Neuronal stem cell (in vitro differentiated cells): ENCODE data around the gene ARHGAP22.

Source experiments
- DNase-seq: peaks from one replicate; pipeline ENCODE4 v3.0.0-alpha.2; 2013; ENCODE audit warnings: low spot score
- H2AFZ ChIP-seq: one replicate; pipeline ENCODE4 v1.6.1; 2013; ENCODE audit warnings: mild to moderate bottlenecking, low read length, inconsistent platforms
- H2AK5ac ChIP-seq: 2 replicates; pipeline ENCODE4 v1.6.1; 2013; ENCODE audit warnings: low read depth, mild to moderate bottlenecking, inconsistent platforms, low read length, moderate library complexity, mixed read lengths
- H2BK120ac ChIP-seq: 2 replicates; pipeline ENCODE4 v1.6.1; 2013; ENCODE audit warnings: low read depth, mild to moderate bottlenecking, inconsistent platforms, low read length, moderate library complexity, mixed read lengths
- H2BK12ac ChIP-seq: one replicate; pipeline ENCODE4 v1.6.1; 2013; ENCODE audit warnings: low read length, inconsistent platforms
- H2BK15ac ChIP-seq: 2 replicates; pipeline ENCODE4 v1.6.1; 2013; ENCODE audit warnings: mild to moderate bottlenecking, low read length, inconsistent platforms, mixed read lengths
- H2BK5ac ChIP-seq: one replicate; pipeline ENCODE4 v1.6.1; 2013; ENCODE audit warnings: inconsistent platforms, mild to moderate bottlenecking, low read length, moderate library complexity
- H3K14ac ChIP-seq: one replicate; pipeline ENCODE4 v1.6.1; 2013; ENCODE audit warnings: low read length, inconsistent platforms
- H3K18ac ChIP-seq: 2 replicates; pipeline ENCODE4 v1.6.1; 2013; ENCODE audit warnings: low read length, inconsistent platforms
- H3K23ac ChIP-seq: 2 replicates; pipeline ENCODE4 v1.6.1; 2013; ENCODE audit warnings: low read depth, mild to moderate bottlenecking, mixed read lengths, low read length, inconsistent platforms; ENCODE audit not compliant: poor library complexity
- H3K27ac ChIP-seq: replicated peaks from 3 replicates; pipeline ENCODE4 v1.5.1; 2013; ENCODE audit warnings: low read length, inconsistent platforms
- H3K27me3 ChIP-seq, 3 experiments: 2 replicates each; pipeline ENCODE4 v1.6.1; 2013; ENCODE audit warnings: low read length in 3 of 3, mild to moderate bottlenecking in 2 of 3, inconsistent platforms in 1 of 3, low read depth in 1 of 3, mixed read lengths in 1 of 3, moderate library complexity in 1 of 3; ENCODE audit not compliant: control insufficient read depth in 3 of 3, insufficient read depth in 3 of 3
- H3K36me3 ChIP-seq, 2 donors: replicated peaks in 1 of 2; 2 replicates each; pipeline ENCODE4 v1.6.1; 2013; ENCODE audit warnings: low read length in 2 of 2; ENCODE audit not compliant: control insufficient read depth in 2 of 2, insufficient read depth in 2 of 2
- H3K4ac ChIP-seq: 2 replicates; pipeline ENCODE4 v1.6.1; 2013; ENCODE audit warnings: inconsistent platforms, mild to moderate bottlenecking, low read length, moderate library complexity
- H3K4me1 ChIP-seq, 2 donors: 1 replicate in 1 of 2; 2 replicates in 1 of 2; pipeline ENCODE4 v1.6.1; 2013; ENCODE audit warnings: low read length in 2 of 2, low read depth in 1 of 2; ENCODE audit not compliant: control insufficient read depth in 2 of 2, insufficient read depth in 1 of 2
- H3K4me2 ChIP-seq: one replicate; pipeline ENCODE4 v1.6.1; 2013; ENCODE audit warnings: mild to moderate bottlenecking, low read length, inconsistent platforms; ENCODE audit not compliant: insufficient read depth, poor library complexity, severe bottlenecking
- H3K4me3 ChIP-seq, 2 donors: 2 replicates each; pipeline ENCODE4 v1.5.1; 2013; ENCODE audit warnings: low read length in 2 of 2, mild to moderate bottlenecking in 2 of 2, inconsistent platforms in 1 of 2, moderate library complexity in 1 of 2
- H3K79me1 ChIP-seq: one replicate; pipeline ENCODE4 v1.6.1; 2013; ENCODE audit warnings: low read depth, mild to moderate bottlenecking, inconsistent platforms, low read length, moderate library complexity
- H3K9ac ChIP-seq: one replicate; pipeline ENCODE4 v1.6.1; 2013; ENCODE audit warnings: mild to moderate bottlenecking, low read depth, low read length, inconsistent platforms; ENCODE audit not compliant: poor library complexity
- H3K9me3 ChIP-seq, 2 donors: replicated peaks in 1 of 2; 2 replicates each; pipeline versions ENCODE3 to v1.6.1; 2013; ENCODE audit warnings: low read length in 2 of 2, mild to moderate bottlenecking in 2 of 2, inconsistent platforms in 1 of 2, low read depth in 1 of 2, mixed read lengths in 1 of 2, moderate library complexity in 1 of 2; ENCODE audit not compliant: control insufficient read depth in 2 of 2, insufficient read depth in 1 of 2
- H4K8ac ChIP-seq: one replicate; pipeline ENCODE4 v1.6.1; 2013; ENCODE audit warnings: low read depth, mild to moderate bottlenecking, inconsistent platforms, low read length, moderate library complexity
- H4K91ac ChIP-seq: one replicate; pipeline ENCODE4 v1.6.1; 2013; ENCODE audit warnings: low read length, low read depth, mild to moderate bottlenecking, inconsistent platforms; ENCODE audit not compliant: poor library complexity
- WGBS, 2 donors: extraction: QIAGEN DNeasy Blood & Tissue Kit; methylation state at CpG; one replicate each; pipeline ENCODE4 v1.1.7; 2013; ENCODE audit warnings: missing lambda C conversion rate in 2 of 2, mixed read lengths in 1 of 2; ENCODE audit not compliant: insufficient read length in 2 of 2, insufficient replicate concordance in 1 of 2; ENCODE audit errors: extremely low coverage in 2 of 2; 5-methylcytosine and 5-hydroxymethylcytosine counted together

ARHGAP22 gene

GRCh38 chr10:48507494-48507893 is 97.4 kb downstream of the ARHGAP22 start:
- H3K79me1 ChIP-seq, result no peaks in the 10 kb centered on the region
- no peak overlapping the region for H2AFZ ChIP-seq
- no peak overlapping the region for H2BK15ac ChIP-seq
- no peak overlapping the region for H4K91ac ChIP-seq
- no CpG with 5 or more reads among the region's 6 CpGs for WGBS, 2 donors
- H3K23ac ChIP-seq, result no peak overlapping the region
- no peak overlapping the region for H3K4me3 ChIP-seq
- no peaks in the 10 kb centered on the region for H3K36me3 ChIP-seq
- H3K9ac ChIP-seq, result no peak overlapping the region
- H3K18ac ChIP-seq, result no peak overlapping the region
- H3K14ac ChIP-seq, result no peak overlapping the region
- no peak overlapping the region for H3K4me2 ChIP-seq
- H2BK12ac ChIP-seq, result no peak overlapping the region
- no peak overlapping the region for H2AK5ac ChIP-seq
- no peak overlapping the region for H2BK120ac ChIP-seq
- H3K4me1 ChIP-seq, result peaks cover 0 to 7% of the 10 kb centered on the region in 2 donors
- H4K8ac ChIP-seq, result no peak overlapping the region
- no peak for DNase-seq
- H3K27me3 ChIP-seq, result no peaks in the 10 kb centered on the region
- H2BK5ac ChIP-seq, result no peak overlapping the region
- no peak overlapping the region for H3K4ac ChIP-seq
- no peaks in the 10 kb centered on the region for H3K9me3 ChIP-seq
- no peak overlapping the region for H3K27ac ChIP-seq

- no peaks in the 10 kb centered on the region for H3K79me1 ChIP-seq
- no peak overlapping the region for H4K8ac ChIP-seq
- no peak overlapping the region for H2AFZ ChIP-seq
- H3K14ac ChIP-seq, result no peak overlapping the region
- H3K4ac ChIP-seq, result no peak overlapping the region
- no peak overlapping the region for H3K4me3 ChIP-seq
- no peak overlapping the region for H2BK12ac ChIP-seq
- DNase-seq, result no peak
- no peak overlapping the region for H2BK5ac ChIP-seq
- WGBS, 2 donors, result no CpG with 5 or more reads among the region's 8 CpGs
- H3K27me3 ChIP-seq, result no peaks in the 10 kb centered on the region
- H3K27ac ChIP-seq, result no peak overlapping the region
- H3K4me2 ChIP-seq, result no peak overlapping the region
- H3K18ac ChIP-seq, result no peak overlapping the region
- H4K91ac ChIP-seq, result no peak overlapping the region
- no peaks in the 10 kb centered on the region for H3K9me3 ChIP-seq
- no peak overlapping the region for H3K23ac ChIP-seq
- H2AK5ac ChIP-seq, result no peak overlapping the region
- H3K36me3 ChIP-seq, result no peaks in the 10 kb centered on the region
- no peak overlapping the region for H2BK120ac ChIP-seq
- no peak overlapping the region for H2BK15ac ChIP-seq
- H3K4me1 ChIP-seq, result peaks cover 0 to 2% of the 10 kb centered on the region in 2 donors
- H3K9ac ChIP-seq, result no peak overlapping the region
Measured at GRCh38 chr10:48506147-48506917, 98.5 kb downstream of the ARHGAP22 start.

GRCh38 chr10:48505394-48506112 is 99.3 kb downstream of the ARHGAP22 start:
- WGBS, 2 donors, result no CpG with 5 or more reads among the region's 15 CpGs
- H3K27me3 ChIP-seq, result no peaks in the 10 kb centered on the region
- no peak overlapping the region for H3K4me2 ChIP-seq
- H2BK15ac ChIP-seq, result no peak overlapping the region
- H3K14ac ChIP-seq, result no peak overlapping the region
- H3K9me3 ChIP-seq, result no peaks in the 10 kb centered on the region
- H2AK5ac ChIP-seq, result no peak overlapping the region
- no peak overlapping the region for H3K9ac ChIP-seq
- no peak overlapping the region for H4K91ac ChIP-seq
- no peak overlapping the region for H3K27ac ChIP-seq
- H2BK5ac ChIP-seq, result no peak overlapping the region
- DNase-seq, result no peak
- H2BK12ac ChIP-seq, result no peak overlapping the region
- no peak overlapping the region for H3K18ac ChIP-seq
- peaks cover 0 to 2% of the 10 kb centered on the region in 2 donors for H3K4me1 ChIP-seq
- H3K23ac ChIP-seq, result no peak overlapping the region
- H3K36me3 ChIP-seq, result no peaks in the 10 kb centered on the region
- H2BK120ac ChIP-seq, result no peak overlapping the region
- H3K4me3 ChIP-seq, result no peak overlapping the region
- H3K4ac ChIP-seq, result no peak overlapping the region
- no peak overlapping the region for H2AFZ ChIP-seq
- no peak overlapping the region for H4K8ac ChIP-seq
- H3K79me1 ChIP-seq, result no peaks in the 10 kb centered on the region

DNA sequence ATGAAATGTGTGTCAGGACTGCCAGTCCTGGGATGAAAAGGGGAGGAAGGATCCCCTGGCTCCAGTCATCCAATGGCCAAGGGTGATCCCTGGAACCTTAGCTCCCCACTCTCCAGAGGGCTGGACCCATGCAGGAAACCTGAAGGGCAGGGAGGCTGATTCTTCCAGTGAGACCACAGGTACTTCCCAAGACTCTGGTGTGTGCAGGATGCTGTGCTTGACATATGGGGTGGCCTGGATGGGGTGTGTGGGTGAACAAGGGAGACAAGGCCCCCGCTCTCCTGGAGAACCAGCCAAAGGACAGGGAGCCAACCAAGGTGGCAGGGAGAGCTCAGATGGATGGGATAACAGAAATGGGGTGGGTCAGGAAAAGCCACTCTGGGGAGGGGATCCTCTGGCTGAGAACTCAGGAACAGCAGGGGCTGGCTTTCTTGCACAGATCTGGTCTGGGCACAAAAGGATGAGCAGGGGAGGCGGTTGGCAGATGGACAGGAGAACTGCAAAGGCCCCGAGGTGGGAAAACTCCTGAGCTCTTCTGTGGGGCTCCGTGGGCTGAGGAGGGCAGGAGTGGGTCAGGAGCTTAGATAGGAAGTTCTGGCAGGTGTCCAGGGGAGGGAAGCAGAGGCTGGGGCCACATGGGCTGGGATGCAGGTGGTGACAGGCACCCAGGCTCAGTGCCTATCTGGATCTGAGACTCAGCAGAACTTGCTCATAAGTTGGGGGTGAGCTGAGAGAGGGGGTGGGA is 100.6 kb downstream of the ARHGAP22 start:
- H3K79me1 ChIP-seq, result no peaks in the 10 kb centered on the region
- no peak overlapping the region for H2AFZ ChIP-seq
- no peaks in the 10 kb centered on the region for H3K36me3 ChIP-seq
- H2BK15ac ChIP-seq, result no peak overlapping the region
- no peak overlapping the region for H3K9ac ChIP-seq
- no peaks in the 10 kb centered on the region for H3K27me3 ChIP-seq
- no peak for DNase-seq
- no peak overlapping the region for H2BK12ac ChIP-seq
- H3K4me3 ChIP-seq, result no peak overlapping the region
- no peak overlapping the region for H3K4ac ChIP-seq
- peaks cover 0 to 2% of the 10 kb centered on the region in 2 donors for H3K4me1 ChIP-seq
- H2BK120ac ChIP-seq, result no peak overlapping the region
- no CpG with 5 or more reads among the region's 4 CpGs for WGBS, 2 donors
- no peak overlapping the region for H3K27ac ChIP-seq
- no peak overlapping the region for H3K18ac ChIP-seq
- H2BK5ac ChIP-seq, result no peak overlapping the region
- no peak overlapping the region for H4K91ac ChIP-seq
- H3K23ac ChIP-seq, result no peak overlapping the region
- H3K4me2 ChIP-seq, result no peak overlapping the region
- no peak overlapping the region for H2AK5ac ChIP-seq
- H3K14ac ChIP-seq, result peak overlapping the region; percentile 25
- no peak overlapping the region for H4K8ac ChIP-seq
- no peaks in the 10 kb centered on the region for H3K9me3 ChIP-seq
